ENCODE results near the gene MCTP1.

MCTP1 gene

DNA sequence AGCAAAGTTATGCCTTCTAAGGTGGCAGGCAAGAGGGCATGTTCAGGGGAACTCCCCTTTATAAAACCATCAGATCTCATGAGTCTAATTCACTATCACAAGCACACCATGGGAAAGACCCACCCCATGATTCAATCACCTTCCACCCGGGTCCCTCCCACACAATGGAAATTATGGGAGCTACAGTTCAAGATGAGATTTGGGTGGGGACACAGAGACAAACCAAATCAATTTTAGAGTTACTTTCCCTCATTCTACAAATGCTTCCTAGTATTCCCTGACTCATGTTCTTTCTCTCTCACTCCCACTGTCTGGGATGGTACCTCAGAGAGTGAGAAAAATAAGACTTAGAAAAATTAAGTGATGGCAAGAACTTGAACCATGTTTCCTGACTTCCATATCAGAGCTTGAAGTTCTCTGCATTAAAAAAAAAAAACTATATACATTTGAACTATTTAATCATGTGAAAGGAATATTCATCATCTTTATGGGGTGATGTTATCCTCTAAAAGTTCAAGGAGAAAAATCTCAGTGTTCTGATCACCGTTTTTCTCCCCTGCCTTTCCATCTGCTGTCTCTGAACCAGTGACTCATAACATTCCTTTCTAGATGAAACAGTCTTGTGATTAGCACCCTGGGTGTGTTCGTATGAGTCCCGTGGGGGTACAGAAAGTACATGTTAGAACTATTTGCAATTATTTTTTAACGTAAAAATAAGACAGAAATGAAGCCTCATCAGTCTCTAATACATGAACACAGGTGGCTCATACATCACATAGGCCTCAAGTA, 383.5 kb downstream of the MCTP1 start:
- no peak overlapping the region for H3K4me3 ChIP-seq
- TF ChIP-seq FOXP2 (optimal IDR thresholded peaks at IDR 0.05; ENCODE audit: control extremely low read depth, extremely low read length, insufficient read depth) (no peak), EZH2 (IDR thresholded peaks at IDR 0.05) (no peak), POLR2AphosphoS5 (IDR thresholded peaks at IDR 0.05; ENCODE audit: borderline replicate concordance, low read depth, low read length) (no peak)
- H3K27ac ChIP-seq, result no peak overlapping the region
- no peak for DNase-seq (ENCODE audit: low read depth, low spot score)
- H3K9me3 ChIP-seq (ENCODE audit: low read depth, low read length), result no peaks in the 10 kb centered on the region
- H3K9ac ChIP-seq (ENCODE audit: insufficient read length), result no peak overlapping the region
- H3K36me3 ChIP-seq (ENCODE audit: insufficient read depth, low read length), result no peaks in the 10 kb centered on the region

DNA sequence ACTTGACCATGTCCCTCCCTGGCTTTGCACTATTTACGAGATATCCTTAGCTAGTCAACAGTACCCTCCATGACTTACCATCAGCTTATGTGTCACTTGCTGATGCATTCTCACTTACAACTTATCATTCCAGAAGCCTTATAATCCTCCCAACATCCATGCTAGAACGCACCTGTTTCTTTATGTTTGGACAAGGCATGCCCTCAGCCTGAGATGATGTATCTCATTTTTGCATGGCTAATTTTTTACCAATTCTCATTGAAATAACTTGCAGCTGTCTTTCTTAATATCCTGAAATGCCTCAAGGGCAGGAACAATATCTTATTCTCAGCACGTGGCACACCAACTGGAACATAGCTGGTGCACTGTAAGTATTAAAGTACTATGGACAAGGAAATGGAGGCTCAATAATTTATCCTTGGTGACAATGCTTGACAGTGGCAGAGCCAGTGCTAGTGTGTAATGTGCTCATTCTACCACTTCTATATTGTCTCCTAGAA, 384.8 kb downstream of the MCTP1 start:
- no peaks in the 10 kb centered on the region for H3K9me3 ChIP-seq (ENCODE audit: low read depth, low read length)
- no peak overlapping the region for H3K9ac ChIP-seq (ENCODE audit: insufficient read length)
- TF ChIP-seq FOXP2 (optimal IDR thresholded peaks at IDR 0.05; ENCODE audit: control extremely low read depth, extremely low read length, insufficient read depth), result no peak
- TF ChIP-seq EZH2 (IDR thresholded peaks at IDR 0.05), result no peak
- no peak for TF ChIP-seq POLR2AphosphoS5 (IDR thresholded peaks at IDR 0.05; ENCODE audit: borderline replicate concordance, low read depth, low read length)
- no peak overlapping the region for H3K27ac ChIP-seq
- no peak overlapping the region for H3K4me3 ChIP-seq
- no peaks in the 10 kb centered on the region for H3K36me3 ChIP-seq (ENCODE audit: insufficient read depth, low read length)
- no peak for DNase-seq (ENCODE audit: low read depth, low spot score)

DNA sequence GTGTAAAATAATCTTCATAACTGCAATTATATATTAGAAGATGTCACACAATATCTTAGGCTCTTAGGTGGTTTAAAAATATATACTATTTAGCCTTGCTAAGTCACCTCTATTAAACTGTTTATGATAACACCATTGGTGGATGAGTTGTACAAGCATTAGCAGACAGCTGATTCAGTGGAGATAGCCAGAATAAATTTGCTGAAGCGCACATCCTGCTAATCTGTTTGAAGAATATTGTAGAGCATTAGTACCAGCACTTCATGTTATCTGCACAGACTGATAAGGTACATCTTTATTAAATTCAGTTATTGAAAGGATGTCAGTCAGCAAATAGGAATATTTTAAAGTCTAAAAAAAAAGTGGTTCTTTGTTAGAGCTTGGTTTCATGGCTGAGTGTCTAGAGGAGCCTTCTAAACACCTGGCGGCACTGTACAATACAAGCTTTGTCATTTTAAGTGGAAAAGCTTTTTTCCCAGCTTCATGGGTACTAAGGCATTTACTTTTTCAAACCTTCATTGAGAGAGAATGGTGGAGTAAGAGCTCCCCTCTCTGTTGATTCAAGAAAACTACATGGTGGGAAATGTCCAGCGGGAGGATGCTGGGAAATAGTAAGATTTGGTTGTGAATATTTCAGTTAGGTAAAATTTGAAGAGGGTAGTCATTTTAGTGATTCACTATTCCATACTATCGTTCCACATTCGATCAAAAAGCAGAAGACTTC, 391.3 kb downstream of the MCTP1 start:
- TF ChIP-seq FOXP2 (optimal IDR thresholded peaks at IDR 0.05; ENCODE audit: control extremely low read depth, extremely low read length, insufficient read depth) (no peak), EZH2 (IDR thresholded peaks at IDR 0.05) (no peak), POLR2AphosphoS5 (IDR thresholded peaks at IDR 0.05; ENCODE audit: borderline replicate concordance, low read depth, low read length) (no peak)
- Histone ChIP-seq H3K36me3 (ENCODE audit: insufficient read depth, low read length) (no peaks in the 10 kb centered on the region), H3K9ac (ENCODE audit: insufficient read length) (no peak overlapping the region), H3K9me3 (ENCODE audit: low read depth, low read length) (no peaks in the 10 kb centered on the region), H3K27ac (no peak overlapping the region), H3K4me3 (no peak overlapping the region)
- DNase-seq (ENCODE audit: low read depth, low spot score), result no peak

- TF ChIP-seq POLR2AphosphoS5 (IDR thresholded peaks at IDR 0.05; ENCODE audit: borderline replicate concordance, low read depth, low read length) (no peak), EZH2 (IDR thresholded peaks at IDR 0.05) (no peak), FOXP2 (optimal IDR thresholded peaks at IDR 0.05; ENCODE audit: control extremely low read depth, extremely low read length, insufficient read depth) (no peak)
- H3K36me3 ChIP-seq (ENCODE audit: insufficient read depth, low read length), result no peaks in the 10 kb centered on the region
- DNase-seq (ENCODE audit: low read depth, low spot score), result no peak
- H3K4me3 ChIP-seq, result no peak overlapping the region
- H3K9ac ChIP-seq (ENCODE audit: insufficient read length), result no peak overlapping the region
- no peaks in the 10 kb centered on the region for H3K9me3 ChIP-seq (ENCODE audit: low read depth, low read length)
- H3K27ac ChIP-seq, result no peak overlapping the region
These were observed 392.9 kb downstream of the MCTP1 start for GRCh38 chr5:94891972-94892371.

- H3K36me3 ChIP-seq (ENCODE audit: insufficient read depth, low read length), result no peaks in the 10 kb centered on the region
- TF ChIP-seq EZH2 (IDR thresholded peaks at IDR 0.05) (no peak), POLR2AphosphoS5 (IDR thresholded peaks at IDR 0.05; ENCODE audit: borderline replicate concordance, low read depth, low read length) (no peak), FOXP2 (optimal IDR thresholded peaks at IDR 0.05; ENCODE audit: control extremely low read depth, extremely low read length, insufficient read depth) (no peak)
These were observed 393.3 kb downstream of the MCTP1 start for GRCh38 chr5:94891565-94891964.

GRCh38 chr5:94890907-94891306, 394.0 kb downstream of the MCTP1 start:
- H3K9ac ChIP-seq (ENCODE audit: insufficient read length), result no peak overlapping the region
- TF ChIP-seq POLR2AphosphoS5 (IDR thresholded peaks at IDR 0.05; ENCODE audit: borderline replicate concordance, low read depth, low read length) (no peak), FOXP2 (optimal IDR thresholded peaks at IDR 0.05; ENCODE audit: control extremely low read depth, extremely low read length, insufficient read depth) (no peak), EZH2 (IDR thresholded peaks at IDR 0.05) (no peak)
- no peak overlapping the region for H3K27ac ChIP-seq
- no peaks in the 10 kb centered on the region for H3K36me3 ChIP-seq (ENCODE audit: insufficient read depth, low read length)
- no peak for DNase-seq (ENCODE audit: low read depth, low spot score)
- H3K4me3 ChIP-seq, result no peak overlapping the region
- no peaks in the 10 kb centered on the region for H3K9me3 ChIP-seq (ENCODE audit: low read depth, low read length)

More at GRCh38 chr5:94891565-94891964, 393.3 kb downstream of the MCTP1 start:
- no peak overlapping the region for H3K4me3 ChIP-seq
- no peaks in the 10 kb centered on the region for H3K9me3 ChIP-seq (ENCODE audit: low read depth, low read length)
- no peak for DNase-seq (ENCODE audit: low read depth, low spot score)
- H3K9ac ChIP-seq (ENCODE audit: insufficient read length), result no peak overlapping the region
- H3K27ac ChIP-seq, result no peak overlapping the region

DNA sequence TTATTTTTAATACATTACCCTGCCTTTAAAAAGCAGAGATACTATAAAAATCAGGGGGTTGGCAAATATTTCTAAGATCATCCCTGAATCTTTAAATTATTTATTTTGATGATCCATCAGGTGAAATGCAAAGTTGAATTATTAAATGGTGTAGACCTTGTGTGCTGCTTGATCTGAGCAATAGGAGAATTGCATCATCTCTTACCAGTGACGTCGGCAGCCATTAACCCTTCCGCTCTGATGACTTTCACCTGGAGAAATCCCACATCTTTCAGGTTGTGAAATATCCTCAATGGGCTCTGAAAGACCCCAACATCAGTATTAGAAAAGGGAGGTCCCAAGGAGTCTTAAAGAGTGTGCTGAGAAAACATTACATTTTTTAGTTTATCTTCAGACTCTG, 396.2 kb downstream of the MCTP1 start:
- H3K27ac ChIP-seq, result no peak overlapping the region
- H3K9me3 ChIP-seq (ENCODE audit: low read depth, low read length), result no peaks in the 10 kb centered on the region
- TF ChIP-seq FOXP2 (optimal IDR thresholded peaks at IDR 0.05; ENCODE audit: control extremely low read depth, extremely low read length, insufficient read depth), result no peak
- no peak for TF ChIP-seq POLR2AphosphoS5 (IDR thresholded peaks at IDR 0.05; ENCODE audit: borderline replicate concordance, low read depth, low read length)
- no peak for TF ChIP-seq EZH2 (IDR thresholded peaks at IDR 0.05)
- H3K36me3 ChIP-seq (ENCODE audit: insufficient read depth, low read length), result no peaks in the 10 kb centered on the region
- DNase-seq (ENCODE audit: low read depth, low spot score), result no peak
- H3K4me3 ChIP-seq, result no peak overlapping the region
- H3K9ac ChIP-seq (ENCODE audit: insufficient read length), result no peak overlapping the region

DNA sequence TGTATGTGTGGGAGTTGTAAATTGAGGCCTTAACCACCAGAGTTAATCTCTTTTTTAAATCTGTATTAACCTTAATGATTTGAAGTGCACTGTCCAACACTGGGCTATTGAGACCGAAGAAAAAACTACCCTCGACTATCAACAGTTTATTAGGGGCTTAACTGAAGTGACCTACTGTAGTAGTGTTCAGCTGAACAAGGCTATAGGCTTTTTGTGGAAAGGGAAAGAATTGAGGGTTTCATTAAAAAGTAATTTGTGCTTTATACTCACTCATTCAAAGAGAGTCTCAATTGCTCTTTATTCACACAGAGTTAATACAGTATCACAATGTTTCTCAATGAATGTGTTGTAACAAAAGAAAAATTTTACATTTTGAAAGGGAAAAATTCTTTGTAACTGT, 399.0 kb downstream of the MCTP1 start:
- Histone ChIP-seq H3K27ac (no peak overlapping the region), H3K4me3 (no peak overlapping the region), H3K9ac (ENCODE audit: insufficient read length) (no peak overlapping the region), H3K9me3 (ENCODE audit: low read depth, low read length) (no peaks in the 10 kb centered on the region), H3K36me3 (ENCODE audit: insufficient read depth, low read length) (no peaks in the 10 kb centered on the region)
- TF ChIP-seq FOXP2 (optimal IDR thresholded peaks at IDR 0.05; ENCODE audit: control extremely low read depth, extremely low read length, insufficient read depth) (no peak), POLR2AphosphoS5 (IDR thresholded peaks at IDR 0.05; ENCODE audit: borderline replicate concordance, low read depth, low read length) (no peak)
- no peak for DNase-seq (ENCODE audit: low read depth, low spot score)
